RWPE2 (cell line): ENCODE data around the gene PTPN2.
"Not testable (repeated sequence)": the region's sequence is repeated elsewhere in the genome, so short reads cannot be mapped to it uniquely, and the experiment has no call there.

Experiments
- ATAC-seq: fragments of 200-7000 bp; cut with Tn5 transposase; 3 replicates; pipeline ENCODE4 v1.9.1; 2021; ENCODE audit warnings: low read depth
- DNase-seq: peaks from one replicate; pipeline ENCODE4 v3.0.0-alpha.2; 2020; ENCODE audit warnings: low spot score
- H3K27ac ChIP-seq: fragments of 450-650 bp; 2 replicates; pipeline ENCODE4 v1.5.1; 2017; ENCODE audit warnings: mild to moderate bottlenecking; ENCODE audit not compliant: poor library complexity, severe bottlenecking
- H3K27me3 ChIP-seq: fragments of 250-450 bp; sonication (Bioruptor Pico); 2 replicates; pipeline ENCODE4 v1.5.1; 2021; ENCODE audit warnings: mild to moderate bottlenecking, moderate library complexity; ENCODE audit not compliant: insufficient read depth, poor library complexity, severe bottlenecking
- H3K36me3 ChIP-seq: fragments of 250-450 bp; sonication (Bioruptor Pico); 2 replicates; pipeline ENCODE4 v1.5.1; 2020; ENCODE audit warnings: low read depth, mild to moderate bottlenecking, moderate library complexity
- H3K4me1 ChIP-seq: fragments of 250-450 bp; sonication (Bioruptor Pico); 2 replicates; pipeline ENCODE4 v1.5.1; 2021; ENCODE audit warnings: mild to moderate bottlenecking, moderate library complexity; ENCODE audit not compliant: insufficient read depth, poor library complexity, severe bottlenecking
- H3K4me3 ChIP-seq: fragments of 250-450 bp; sonication (Bioruptor Pico); 2 replicates; pipeline ENCODE4 v1.5.1; 2021; ENCODE audit warnings: mild to moderate bottlenecking, moderate library complexity; ENCODE audit not compliant: severe bottlenecking
- H3K9me3 ChIP-seq: fragments of 250-450 bp; sonication (Bioruptor Pico); 2 replicates; pipeline ENCODE4 v1.5.1; 2021; ENCODE audit warnings: mild to moderate bottlenecking, moderate library complexity; ENCODE audit not compliant: severe bottlenecking
- CTCF ChIP-seq: fragments of 450-650 bp; IDR thresholded peaks from one replicate; pipeline ENCODE4 v1.5.1; 2017; ENCODE audit warnings: mild to moderate bottlenecking, moderate library complexity; ENCODE audit not compliant: poor library complexity, severe bottlenecking

Gene PTPN2

GRCh38 chr18:12765586-12765985 is 118.5 kb downstream of the PTPN2 start:
- no peaks in the 10 kb centered on the region for H3K36me3 ChIP-seq
- DNase-seq (no peak), ATAC-seq (0 out of 3 replicates have a peak, but pooled peaks have one; percentile 5)
- H3K27ac ChIP-seq, result no peak overlapping the region
- H3K4me3 ChIP-seq, result no peak overlapping the region
- H3K4me1 ChIP-seq, result peaks cover 9% of the 10 kb centered on the region
- no peaks in the 10 kb centered on the region for H3K27me3 ChIP-seq
- TF ChIP-seq CTCF, result no peak
- H3K9me3 ChIP-seq, result no peaks in the 10 kb centered on the region

GRCh38 chr18:12765126-12765525 is 118.9 kb downstream of the PTPN2 start:
- Histone ChIP-seq H3K36me3 (no peaks in the 10 kb centered on the region), H3K27ac (peak overlapping the region; percentile 17), H3K4me3 (no peak overlapping the region), H3K4me1 (peaks cover 9% of the 10 kb centered on the region), H3K27me3 (no peaks in the 10 kb centered on the region), H3K9me3 (no peaks in the 10 kb centered on the region)
- DNase-seq (peak; percentile 72), ATAC-seq (peak; percentile 99)
- TF ChIP-seq CTCF, result peak; percentile 74

GRCh38 chr18:12758566-12758965 is 125.5 kb downstream of the PTPN2 start:
- not testable (repeated sequence) for DNase-seq, ATAC-seq, H3K36me3 ChIP-seq

GRCh38 chr18:12756619-12757239 is 127.3 kb downstream of the PTPN2 start:
- DNase-seq, result not testable (repeated sequence)

More at GRCh38 chr18:12758566-12758965, 125.5 kb downstream of the PTPN2 start:
- H3K4me3 ChIP-seq, H3K27me3 ChIP-seq, H3K9me3 ChIP-seq, H3K27ac ChIP-seq, H3K4me1 ChIP-seq: not testable (repeated sequence)

GRCh38 chr18:12755606-12756005 is 128.4 kb downstream of the PTPN2 start:
- not testable (repeated sequence) for H3K27ac ChIP-seq, H3K9me3 ChIP-seq, H3K4me1 ChIP-seq, DNase-seq, H3K27me3 ChIP-seq, H3K4me3 ChIP-seq, H3K36me3 ChIP-seq, ATAC-seq

More at GRCh38 chr18:12756619-12757239, 127.3 kb downstream of the PTPN2 start:
- not testable (repeated sequence) for H3K36me3 ChIP-seq, H3K27me3 ChIP-seq, H3K9me3 ChIP-seq, H3K4me1 ChIP-seq, ATAC-seq, H3K27ac ChIP-seq, H3K4me3 ChIP-seq

- Histone ChIP-seq H3K36me3 (no peaks in the 10 kb centered on the region), H3K27ac (no peak overlapping the region), H3K27me3 (no peaks in the 10 kb centered on the region), H3K4me3 (no peak overlapping the region), H3K9me3 (no peaks in the 10 kb centered on the region), H3K4me1 (no peaks in the 10 kb centered on the region)
- TF ChIP-seq CTCF, result no peak
- no peak for ATAC-seq
- no peak for DNase-seq
Measured at GRCh38 chr18:12754511-12754910, 129.5 kb downstream of the PTPN2 start.
